ENCODE data around the gene SLC38A9.

Gene SLC38A9

GRCh38 chr5:55714339-55714738 is 2.2 kb upstream of the SLC38A9 start:
- DNase-seq: no peak
- intact Hi-C loops (cut with DNase I; ENCODE audit: low total_unique reads): no loop called here
- Histone ChIP-seq H3K9me3 (no peaks in the 10 kb centered on the region), H3K4me1 (peaks cover 0 to 21% (median 9%) of the 10 kb centered on the region in 4 donors), H3K4me3 (no peak overlapping the region), H3K36me3 (no peaks in the 10 kb centered on the region), H3K27ac (no peak overlapping the region), H3K27me3 (no peaks in the 10 kb centered on the region)
- no peak for TF ChIP-seq CTCF (IDR thresholded peaks at IDR 0.05)

GRCh38 chr5:55713871-55714270 is 1.7 kb upstream of the SLC38A9 start:
- Histone ChIP-seq H3K27ac (no peak overlapping the region), H3K27me3 (no peaks in the 10 kb centered on the region), H3K36me3 (no peaks in the 10 kb centered on the region), H3K9me3 (no peaks in the 10 kb centered on the region), H3K4me1 (peaks cover 0 to 21% (median 10%) of the 10 kb centered on the region in 4 donors), H3K4me3 (no peak overlapping the region)
- intact Hi-C loops (cut with DNase I; ENCODE audit: low total_unique reads): no loop called here
- no peak for TF ChIP-seq CTCF (IDR thresholded peaks at IDR 0.05)
- DNase-seq: no peak

GRCh38 chr5:55711507-55712022 is 559 bp downstream of the SLC38A9 start:
- Histone ChIP-seq H3K27ac (peak overlapping the region; percentile 69 to 77), H3K36me3 (peaks cover 0 to 9% (median 0%) of the 10 kb centered on the region in 3 donors), H3K4me1 (peaks cover 0 to 21% (median 11%) of the 10 kb centered on the region in 4 donors), H3K27me3 (no peaks in the 10 kb centered on the region), H3K4me3 (peak overlapping the region; percentile 92 to 95), H3K9me3 (no peaks in the 10 kb centered on the region)
- DNase-seq: no peak
- intact Hi-C loops (cut with DNase I; ENCODE audit: low total_unique reads): no loop called here
- TF ChIP-seq CTCF (IDR thresholded peaks at IDR 0.05): no peak

GRCh38 chr5:55708732-55709131 is 3.4 kb downstream of the SLC38A9 start:
- Histone ChIP-seq H3K9me3 (no peaks in the 10 kb centered on the region), H3K27me3 (no peaks in the 10 kb centered on the region), H3K36me3 (peaks cover 0 to 9% (median 0%) of the 10 kb centered on the region in 3 donors), H3K27ac (no peak overlapping the region), H3K4me1 (peaks cover 0 to 21% (median 11%) of the 10 kb centered on the region in 4 donors), H3K4me3 (no peak overlapping the region)
- intact Hi-C loops (cut with DNase I; ENCODE audit: low total_unique reads): no loop called here
- no peak for DNase-seq
- no peak for TF ChIP-seq CTCF (IDR thresholded peaks at IDR 0.05)

- intact Hi-C loops (cut with DNase I; ENCODE audit: low total_unique reads): no loop called here
- Histone ChIP-seq H3K9me3 (no peaks in the 10 kb centered on the region), H3K36me3 (peaks cover 0 to 9% (median 0%) of the 10 kb centered on the region in 3 donors), H3K27me3 (no peaks in the 10 kb centered on the region), H3K4me3 (no peak overlapping the region), H3K4me1 (peaks cover 0 to 12% (median 7%) of the 10 kb centered on the region in 4 donors), H3K27ac (no peak overlapping the region)
- no peak for DNase-seq
- no peak for TF ChIP-seq CTCF (IDR thresholded peaks at IDR 0.05)
Observed at GRCh38 chr5:55706230-55706629, 5.9 kb downstream of the SLC38A9 start.

All from tibial artery (tissue), 4 donors.